NT2/D1 (cell line): ENCODE data around the gene TPSAB1.
"Not testable (repeated sequence)": the region's sequence is repeated elsewhere in the genome, so short reads cannot be mapped to it uniquely, and the experiment has no call there.

Experiments
- DNase-seq: peaks from one replicate; pipeline ENCODE4 v3.0.0-alpha.2; 2011; ENCODE audit warnings: low read depth, low spot score
- H3K27me3 ChIP-seq: 2 replicates; pipeline ENCODE4 v1.6.0; 2011; ENCODE audit warnings: mild to moderate bottlenecking; ENCODE audit not compliant: insufficient read length, insufficient read depth
- H3K36me3 ChIP-seq: 2 replicates; pipeline ENCODE4 v1.6.1; 2011; ENCODE audit warnings: mild to moderate bottlenecking, low read length, mixed read lengths; ENCODE audit not compliant: insufficient read depth, insufficient read length
- H3K4me1 ChIP-seq: 2 replicates; pipeline ENCODE4 v1.5.1; 2011; ENCODE audit not compliant: insufficient read depth, insufficient read length
- H3K4me3 ChIP-seq: 2 replicates; pipeline ENCODE4 v1.5.1; 2011; ENCODE audit warnings: low read depth; ENCODE audit not compliant: insufficient read length
- H3K9ac ChIP-seq: 2 replicates; pipeline ENCODE4 v1.6.0; 2011; ENCODE audit warnings: low read depth; ENCODE audit not compliant: insufficient read length
- H3K9me3 ChIP-seq: 2 replicates; pipeline ENCODE4 v1.5.1; 2011; ENCODE audit warnings: mild to moderate bottlenecking, low read length; ENCODE audit not compliant: insufficient read depth
- SUZ12 ChIP-seq: IDR thresholded peaks from 2 replicates; pipeline ENCODE4 v1.6.1; 2011; ENCODE audit not compliant: insufficient read length, insufficient read depth; ENCODE audit errors: extremely low read depth
- YY1 ChIP-seq: IDR thresholded peaks from 2 replicates; pipeline ENCODE4 v1.6.1; 2011; ENCODE audit not compliant: insufficient read length, insufficient read depth
- ZNF274 ChIP-seq: IDR thresholded peaks from 2 replicates; pipeline ENCODE4 v1.6.1; 2011; ENCODE audit warnings: mild to moderate bottlenecking, low read depth, low read length

Gene TPSAB1

GRCh38 chr16:1196494-1196893, 44.0 kb upstream of the TPSAB1 start:
- Histone ChIP-seq H3K27me3 (no peaks in the 10 kb centered on the region), H3K4me1 (peaks cover 26% of the 10 kb centered on the region), H3K4me3 (no peak overlapping the region), H3K9me3 (no peaks in the 10 kb centered on the region), H3K36me3 (peaks cover 22% of the 10 kb centered on the region), H3K9ac (no peak overlapping the region)
- DNase-seq: no peak
- TF ChIP-seq ZNF274: no peak
- no peak for TF ChIP-seq YY1
- TF ChIP-seq SUZ12: no peak

DNA sequence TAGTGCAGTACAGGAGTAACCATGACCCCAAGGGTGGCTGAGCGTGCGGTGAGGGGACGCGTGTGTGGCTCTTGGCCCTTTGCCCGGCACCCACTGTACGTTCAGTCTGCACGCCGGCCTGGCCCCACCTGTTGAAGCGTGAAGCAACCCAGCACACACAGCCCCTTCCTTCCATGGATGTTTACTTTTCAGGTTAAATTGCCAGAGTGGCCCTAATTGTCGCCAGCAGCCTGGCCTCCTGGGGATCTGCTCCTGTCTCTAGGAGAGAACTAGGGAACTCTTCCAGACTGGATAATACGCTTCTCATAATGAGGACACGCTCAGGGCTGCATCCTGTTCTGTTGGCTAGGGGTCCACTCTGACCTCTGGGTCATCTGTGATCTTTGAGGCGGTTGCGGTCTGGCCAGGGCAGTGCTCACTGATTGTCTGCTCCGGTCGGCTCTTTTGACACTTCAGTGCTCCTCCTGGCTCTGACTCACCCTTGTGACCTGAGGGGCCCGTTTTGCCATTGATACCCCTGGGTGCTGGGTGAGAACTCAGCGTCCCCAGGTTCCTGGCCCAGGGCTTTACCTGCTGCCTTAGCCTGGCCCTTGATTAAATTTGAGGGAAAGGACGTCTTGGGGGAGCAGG, 43.2 kb upstream of the TPSAB1 start:
- TF ChIP-seq YY1: no peak
- no peak for TF ChIP-seq SUZ12
- TF ChIP-seq ZNF274: no peak
- no peaks in the 10 kb centered on the region for H3K9me3 ChIP-seq
- no peaks in the 10 kb centered on the region for H3K27me3 ChIP-seq
- DNase-seq: no peak
- peaks cover 20% of the 10 kb centered on the region for H3K4me1 ChIP-seq
- H3K4me3 ChIP-seq: no peak overlapping the region
- no peak overlapping the region for H3K9ac ChIP-seq
- peaks cover 31% of the 10 kb centered on the region for H3K36me3 ChIP-seq

DNA sequence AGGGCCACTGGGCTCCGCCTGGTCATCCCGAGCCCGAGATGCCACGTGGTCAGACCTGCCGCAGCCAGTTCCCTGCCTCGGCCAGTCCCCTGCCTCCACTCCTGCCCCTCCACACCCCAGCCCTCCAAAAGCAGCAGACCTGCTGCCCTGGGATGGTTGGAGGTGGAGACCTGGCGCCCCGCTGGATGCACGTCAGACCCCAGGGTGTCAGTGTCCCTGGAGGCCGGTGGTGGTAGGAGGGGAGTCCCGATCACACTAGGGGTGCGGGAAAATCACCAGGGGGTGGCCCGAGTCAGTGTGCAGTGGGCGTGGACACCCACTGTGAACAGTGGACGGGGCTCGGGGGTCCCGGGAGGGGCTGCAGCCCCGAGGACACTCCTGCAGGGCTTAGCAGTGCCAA, 42.3 kb upstream of the TPSAB1 start:
- Histone ChIP-seq H3K36me3 (peaks cover 36% of the 10 kb centered on the region), H3K4me1 (peaks cover 14% of the 10 kb centered on the region), H3K4me3 (no peak overlapping the region), H3K27me3 (no peaks in the 10 kb centered on the region), H3K9me3 (no peaks in the 10 kb centered on the region), H3K9ac (no peak overlapping the region)
- DNase-seq: no peak
- TF ChIP-seq SUZ12: no peak
- TF ChIP-seq ZNF274: no peak
- no peak for TF ChIP-seq YY1

DNA sequence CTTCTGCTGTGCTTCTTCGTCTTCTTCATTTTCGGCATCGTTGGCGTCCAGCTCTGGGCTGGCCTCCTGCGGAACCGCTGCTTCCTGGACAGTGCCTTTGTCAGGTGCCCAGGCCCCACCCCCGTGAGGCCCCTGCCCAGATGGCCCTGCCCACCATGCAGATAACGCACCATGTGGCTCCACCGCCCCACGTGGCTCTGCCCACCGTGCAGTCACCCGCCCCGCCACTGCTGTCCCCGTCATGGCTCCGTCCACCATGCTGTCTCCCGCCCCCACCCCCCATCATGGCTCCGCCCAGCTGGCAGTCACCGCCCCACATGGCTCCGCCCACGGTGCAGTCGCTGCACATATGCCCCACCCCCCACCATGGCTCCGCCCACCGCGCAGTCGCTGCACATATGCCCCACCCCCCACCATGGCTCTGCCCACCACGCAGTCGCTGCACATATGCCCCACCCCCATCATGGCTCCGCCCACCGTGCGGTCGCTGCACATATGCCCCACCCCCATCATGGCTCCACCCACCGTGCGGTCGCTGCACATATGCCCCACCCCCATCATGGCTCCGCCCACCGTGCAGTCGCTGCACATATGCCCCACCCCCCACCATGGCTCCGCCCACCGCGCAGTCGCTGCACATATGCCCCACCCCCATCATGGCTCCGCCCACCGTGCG, 41.7 kb upstream of the TPSAB1 start:
- H3K9me3 ChIP-seq, H3K4me1 ChIP-seq, H3K9ac ChIP-seq, DNase-seq, H3K4me3 ChIP-seq, H3K27me3 ChIP-seq: not testable (repeated sequence)
- peaks cover 42% of the 10 kb centered on the region for H3K36me3 ChIP-seq

DNA sequence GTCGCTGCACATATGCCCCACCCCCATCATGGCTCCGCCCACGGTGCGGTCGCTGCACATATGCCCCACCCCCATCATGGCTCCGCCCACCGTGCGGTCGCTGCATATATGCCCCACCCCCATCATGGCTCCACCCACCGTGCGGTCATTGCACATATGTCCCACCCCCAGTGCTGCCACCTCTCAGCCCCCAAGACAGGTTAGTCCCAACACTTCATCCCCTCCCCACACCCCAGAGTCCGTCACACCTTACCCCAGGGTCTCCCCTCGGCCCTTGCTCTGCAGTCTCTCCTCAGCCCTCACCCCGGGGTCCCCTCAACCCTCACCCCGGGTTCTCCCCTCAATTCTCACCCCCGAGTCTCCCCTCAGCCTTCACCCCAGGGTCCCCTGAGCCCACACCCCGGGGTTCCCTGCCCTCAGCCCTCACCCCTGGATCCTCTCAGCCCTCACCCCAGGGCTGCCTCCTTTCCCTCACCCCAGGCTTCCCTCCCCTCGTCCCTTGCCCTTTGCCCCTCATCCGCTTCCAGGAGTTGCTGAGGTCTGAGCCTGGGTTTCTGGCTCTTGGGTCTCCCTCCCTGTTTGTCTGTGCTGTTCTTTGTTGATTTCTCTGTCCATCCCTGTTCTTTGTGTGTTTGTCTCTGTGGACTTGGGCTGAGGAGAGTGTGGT, 41.0 kb upstream of the TPSAB1 start:
- H3K4me3 ChIP-seq: no peak overlapping the region
- H3K27me3 ChIP-seq: no peaks in the 10 kb centered on the region
- H3K36me3 ChIP-seq: peaks cover 49% of the 10 kb centered on the region
- TF ChIP-seq ZNF274: no peak
- TF ChIP-seq YY1: no peak
- no peak for TF ChIP-seq SUZ12
- no peak for DNase-seq
- H3K4me1 ChIP-seq: peaks cover 3% of the 10 kb centered on the region
- H3K9me3 ChIP-seq: no peaks in the 10 kb centered on the region
- no peak overlapping the region for H3K9ac ChIP-seq

- TF ChIP-seq SUZ12 (no peak), ZNF274 (no peak), YY1 (no peak)
- no peaks in the 10 kb centered on the region for H3K27me3 ChIP-seq
- H3K4me3 ChIP-seq: no peak overlapping the region
- no peaks in the 10 kb centered on the region for H3K9me3 ChIP-seq
- H3K4me1 ChIP-seq: no peaks in the 10 kb centered on the region
- peaks cover 51% of the 10 kb centered on the region for H3K36me3 ChIP-seq
- no peak overlapping the region for H3K9ac ChIP-seq
- no peak for DNase-seq
These were observed 40.4 kb upstream of the TPSAB1 start for GRCh38 chr16:1200014-1200627.

GRCh38 chr16:1201444-1201843, 39.1 kb upstream of the TPSAB1 start:
- peaks cover 60% of the 10 kb centered on the region for H3K36me3 ChIP-seq
- H3K4me3 ChIP-seq: no peak overlapping the region
- no peak overlapping the region for H3K9ac ChIP-seq
- TF ChIP-seq ZNF274 (no peak), YY1 (no peak), SUZ12 (no peak)
- no peaks in the 10 kb centered on the region for H3K9me3 ChIP-seq
- DNase-seq: no peak
- H3K27me3 ChIP-seq: no peaks in the 10 kb centered on the region
- peaks cover 1% of the 10 kb centered on the region for H3K4me1 ChIP-seq
